Gastrocnemius medialis (tissue), 4 donors: Measurements from ENCODE around the gene MT1G. TPM values are rescaled to one million over a fixed set of nuclear protein-coding genes. Genes with fewer than 3 reads are reported as not detected.

Source experiments
- ATAC-seq, 2 donors: fragments of 150-250 bp; one replicate each; pipeline ENCODE4 v1.9.1; 2016
- DNase-seq, 2 donors: peaks; one replicate each; pipeline ENCODE4 v3.0.0-alpha.2; 2019
- H3K27ac ChIP-seq, 4 donors: fragments of 200-600 bp; sonication (generic); 1 replicate in 1 of 4; 2 replicates in 3 of 4; pipeline ENCODE4 v1.5.1; 2016 to 2018; ENCODE audit warnings: mild to moderate bottlenecking in 2 of 4, moderate library complexity in 1 of 4
- H3K27me3 ChIP-seq, 3 donors: fragments of 200-600 bp; sonication (generic) in 2 of 3; 1 replicate in 1 of 3; 2 replicates in 2 of 3; pipeline versions ENCODE4 v1.5.1 to v1.6.0; 2016 to 2019; ENCODE audit warnings: mild to moderate bottlenecking in 1 of 3, moderate library complexity in 1 of 3
- H3K36me3 ChIP-seq, 2 donors: fragments of 200-600 bp; sonication (generic) in 1 of 2; one replicate each; pipeline ENCODE4 v1.5.1; 2017 to 2018
- H3K4me1 ChIP-seq, 2 donors: fragments of 200-600 bp; sonication (generic) in 1 of 2; one replicate each; pipeline ENCODE4 v1.5.1; 2016 to 2017; ENCODE audit warnings: mild to moderate bottlenecking in 2 of 2
- H3K4me3 ChIP-seq, 4 donors: fragments of 200-600 bp; sonication (generic) in 3 of 4; 1 replicate in 1 of 4; 2 replicates in 3 of 4; pipeline ENCODE4 v1.5.1; 2016 to 2019; ENCODE audit warnings: mild to moderate bottlenecking in 2 of 4
- H3K9me3 ChIP-seq, 3 donors: fragments of 200-600 bp; sonication (generic) in 2 of 3; 1 replicate in 1 of 3; 2 replicates in 2 of 3; pipeline ENCODE4 v1.5.1; 2016 to 2019
- POLR2A ChIP-seq, 2 donors: fragments of 450-650 bp; IDR thresholded peaks; one replicate each; pipeline ENCODE4 v1.6.1; 2017; ENCODE audit warnings: antibody characterized with exemption in 2 of 2, mild to moderate bottlenecking in 2 of 2, moderate library complexity in 2 of 2
- in situ Hi-C, 4 donors: fragments of 200-750 bp; cut with MboI; loops; one replicate each; pipeline versions ENCODE4 v1.15.0 to v1.8.0; 2017; ENCODE audit warnings: low sequenced_read_pairs in 4 of 4
- intact Hi-C: fragments of 100-400 bp; cut with DNase I; formaldehyde crosslinking; loops from one replicate; pipeline ENCODE4 v1.15.1; 2023; ENCODE audit warnings: low total_unique reads
- total RNA-seq, 4 donors: library from RNA; depleted of rRNA; stranded (reverse); fragments of >200 nt; gene quantifications; one replicate each; pipeline versions ENCODE4 v1.1.0 to v1.2.3, GENCODE V29; 2016
- TF ChIP-seq, protein P1 (sequence below), 5 experiments: fragments of 450-650 bp in 3 of 5; fragments of 200-600 bp in 2 of 5; sonication (generic) in 2 of 5; IDR thresholded peaks in 4 of 5; conservative IDR thresholded peaks in 1 of 5; 1 replicate in 4 of 5; 2 replicates in 1 of 5; pipeline ENCODE4 v1.5.1; 2016 to 2019; ENCODE audit warnings: antibody characterized with exemption in 5 of 5, mild to moderate bottlenecking in 3 of 5, moderate library complexity in 3 of 5

MT1G gene
- total RNA-seq, 4 donors from 2014 or later = 3.5 to 4.6 TPM; not detected in 2

GRCh38 chr16:56701534-56701933 lies 33.7 kb upstream of the MT1G start:
- Histone ChIP-seq H3K4me3 (no peak overlapping the region), H3K9me3 (peaks cover 0 to 5% (median 0%) of the 10 kb centered on the region in 3 donors), H3K36me3 (no peaks in the 10 kb centered on the region), H3K4me1 (peaks cover 0 to 2% of the 10 kb centered on the region in 2 donors), H3K27me3 (no peaks in the 10 kb centered on the region), H3K27ac (no peak overlapping the region)
- in situ Hi-C loops (loop anchor here (5.0 to 10.0 kb wide), 5 partner anchors 99 to 187 kb away; no protein-coding TSS in a partner anchor), intact Hi-C loops (loop anchor here (1.0 kb wide), 1 partner anchor 187 kb away; no protein-coding TSS in a partner anchor)
- no peak for ATAC-seq
- TF ChIP-seq POLR2A (IDR thresholded peaks at IDR 0.05) = no peak
- TF ChIP-seq, protein P1, sequence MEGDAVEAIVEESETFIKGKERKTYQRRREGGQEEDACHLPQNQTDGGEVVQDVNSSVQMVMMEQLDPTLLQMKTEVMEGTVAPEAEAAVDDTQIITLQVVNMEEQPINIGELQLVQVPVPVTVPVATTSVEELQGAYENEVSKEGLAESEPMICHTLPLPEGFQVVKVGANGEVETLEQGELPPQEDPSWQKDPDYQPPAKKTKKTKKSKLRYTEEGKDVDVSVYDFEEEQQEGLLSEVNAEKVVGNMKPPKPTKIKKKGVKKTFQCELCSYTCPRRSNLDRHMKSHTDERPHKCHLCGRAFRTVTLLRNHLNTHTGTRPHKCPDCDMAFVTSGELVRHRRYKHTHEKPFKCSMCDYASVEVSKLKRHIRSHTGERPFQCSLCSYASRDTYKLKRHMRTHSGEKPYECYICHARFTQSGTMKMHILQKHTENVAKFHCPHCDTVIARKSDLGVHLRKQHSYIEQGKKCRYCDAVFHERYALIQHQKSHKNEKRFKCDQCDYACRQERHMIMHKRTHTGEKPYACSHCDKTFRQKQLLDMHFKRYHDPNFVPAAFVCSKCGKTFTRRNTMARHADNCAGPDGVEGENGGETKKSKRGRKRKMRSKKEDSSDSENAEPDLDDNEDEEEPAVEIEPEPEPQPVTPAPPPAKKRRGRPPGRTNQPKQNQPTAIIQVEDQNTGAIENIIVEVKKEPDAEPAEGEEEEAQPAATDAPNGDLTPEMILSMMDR (IDR thresholded peaks at IDR 0.05 in 4 of 5, conservative IDR thresholded peaks at IDR 0.05 in 1 of 5) = no peak
- DNase-seq = no peak

GRCh38 chr16:56700631-56701030 lies 32.8 kb upstream of the MT1G start:
- in situ Hi-C loops = loop anchor here (5.0 to 10.0 kb wide), 5 partner anchors 98 to 186 kb away; no protein-coding TSS in a partner anchor

DNA sequence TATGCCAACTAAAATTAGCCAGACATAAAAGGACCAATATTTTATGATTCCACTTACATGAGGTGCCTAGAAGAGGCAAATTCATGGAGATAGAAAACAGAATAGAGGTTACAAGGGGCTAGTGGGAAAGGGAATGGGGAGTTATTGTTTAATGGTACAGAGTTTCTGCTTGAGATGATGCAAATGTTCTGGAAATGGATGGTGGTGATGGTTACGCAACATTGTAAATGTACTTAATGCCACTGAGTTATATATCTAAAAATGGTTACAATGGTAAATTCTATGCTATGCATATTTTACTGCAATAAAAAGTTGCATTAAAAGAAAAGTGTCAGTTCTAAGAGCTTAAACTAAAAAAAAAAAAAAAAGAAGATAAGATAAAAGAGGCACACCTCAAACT lies 32.3 kb upstream of the MT1G start:
- Histone ChIP-seq H3K4me1 (peaks cover 0 to 2% of the 10 kb centered on the region in 2 donors), H3K27me3 (no peaks in the 10 kb centered on the region), H3K4me3 (no peak overlapping the region), H3K36me3 (no peaks in the 10 kb centered on the region), H3K27ac (no peak overlapping the region), H3K9me3 (peaks cover 0 to 5% (median 0%) of the 10 kb centered on the region in 3 donors)
- in situ Hi-C loops (loop anchor here (5.0 to 10.0 kb wide), 5 partner anchors 98 to 185 kb away; no protein-coding TSS in a partner anchor), intact Hi-C loops (no loop called here)
- TF ChIP-seq POLR2A (IDR thresholded peaks at IDR 0.05) = no peak
- TF ChIP-seq, protein P1 (IDR thresholded peaks at IDR 0.05 in 4 of 5, conservative IDR thresholded peaks at IDR 0.05 in 1 of 5) = no peak
- no peak for DNase-seq
- ATAC-seq = no peak

More at GRCh38 chr16:56700631-56701030, 32.8 kb upstream of the MT1G start:
- intact Hi-C loops = loop anchor here (1.0 kb wide), 1 partner anchor 186 kb away; no protein-coding TSS in a partner anchor
- H3K27me3 ChIP-seq = no peaks in the 10 kb centered on the region
- no peak overlapping the region for H3K27ac ChIP-seq
- TF ChIP-seq, protein P1 (IDR thresholded peaks at IDR 0.05 in 4 of 5, conservative IDR thresholded peaks at IDR 0.05 in 1 of 5) = no peak
- TF ChIP-seq POLR2A (IDR thresholded peaks at IDR 0.05) = no peak
- peaks cover 0 to 2% of the 10 kb centered on the region in 2 donors for H3K4me1 ChIP-seq
- no peak overlapping the region for H3K4me3 ChIP-seq
- no peak for ATAC-seq
- DNase-seq = no peak
- H3K36me3 ChIP-seq = no peaks in the 10 kb centered on the region
- H3K9me3 ChIP-seq = peaks cover 0 to 5% (median 0%) of the 10 kb centered on the region in 3 donors

DNA sequence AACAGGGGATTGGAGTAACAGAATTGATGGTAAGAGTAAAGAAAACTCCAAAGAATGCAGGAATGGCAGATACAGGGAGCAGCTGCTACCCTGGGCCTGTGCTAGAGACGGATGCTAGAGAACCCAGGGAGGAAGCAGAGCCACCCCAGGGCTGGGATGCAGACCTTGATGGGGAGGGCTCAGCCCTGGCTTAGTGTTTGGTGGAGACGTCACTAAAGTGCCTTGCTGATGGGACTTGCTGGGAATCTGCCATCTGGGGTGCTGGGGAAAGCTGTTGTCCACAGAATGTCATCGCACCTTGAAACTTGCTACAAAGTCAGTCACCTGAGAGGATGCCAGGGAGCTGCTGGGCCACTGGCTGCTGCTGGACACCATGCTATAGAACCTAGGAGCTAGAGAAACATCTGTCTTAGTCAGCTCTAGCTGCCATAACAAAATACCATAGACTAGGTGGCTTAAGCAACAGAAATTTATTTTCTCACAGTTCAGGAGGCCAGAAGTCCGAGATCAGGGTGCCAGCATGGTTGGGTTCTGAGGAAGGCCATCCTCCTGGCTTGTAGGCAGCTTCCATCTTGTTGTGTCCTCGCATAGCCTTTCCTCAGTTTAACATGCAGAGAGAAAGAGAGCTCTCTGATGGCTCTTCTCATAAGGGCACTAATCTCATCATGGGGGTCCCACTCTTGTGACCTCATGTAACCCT lies 29.7 kb upstream of the MT1G start:
- Histone ChIP-seq H3K4me1 (peaks cover 2% of the 10 kb centered on the region in 2 donors), H3K4me3 (no peak overlapping the region), H3K27ac (no peak overlapping the region), H3K36me3 (no peaks in the 10 kb centered on the region), H3K9me3 (peaks cover 0 to 5% (median 0%) of the 10 kb centered on the region in 3 donors), H3K27me3 (no peaks in the 10 kb centered on the region)
- in situ Hi-C loops = loop anchor here in 1 of 4 donors (25.0 kb wide), 1 partner anchor 285 kb away; no protein-coding TSS in a partner anchor
- TF ChIP-seq, protein P1 (IDR thresholded peaks at IDR 0.05 in 4 of 5, conservative IDR thresholded peaks at IDR 0.05 in 1 of 5) = no peak
- no peak for TF ChIP-seq POLR2A (IDR thresholded peaks at IDR 0.05)
- no peak for DNase-seq
- ATAC-seq = no peak
- intact Hi-C loops = no loop called here
